Activated T-helper 2 cell treated with anti-CD3 and anti-CD28 coated beads, Interferon-gamma antibody, Interleukin-2, Interleukin-4, amounts not matched to agents 10 μg/mL and 5 μg/mL and 100 μg/mL, durations not matched to agents 14 hours and 24 hours and 36 hours (primary cell): ENCODE data around the gene NR3C2. TPM values are rescaled to one million over a fixed set of nuclear protein-coding genes. Genes with fewer than 3 reads are reported as not detected.

ENCODE experiments used
- DNase-seq: peaks from one replicate; pipeline ENCODE4 v3.0.0; 2021; ENCODE audit warnings: low spot score
- H3K27ac Mint-ChIP-seq: one replicate; pipeline ENCODE4 v1.8.0; 2021; ENCODE audit warnings: mixed read lengths
- H3K27me3 Mint-ChIP-seq: one replicate; pipeline ENCODE4 v1.8.0; 2021; ENCODE audit warnings: low read depth, mixed read lengths
- H3K36me3 Mint-ChIP-seq: one replicate; pipeline ENCODE4 v1.8.0; 2021; ENCODE audit warnings: low read depth, mixed read lengths
- H3K4me1 Mint-ChIP-seq: one replicate; pipeline ENCODE4 v1.8.0; 2021; ENCODE audit warnings: low read depth, mixed read lengths
- H3K4me3 Mint-ChIP-seq: one replicate; pipeline ENCODE4 v1.8.0; 2021; ENCODE audit warnings: low read depth, mild to moderate bottlenecking, moderate library complexity, mixed read lengths
- H3K9me3 Mint-ChIP-seq: one replicate; pipeline ENCODE4 v1.8.0; 2021; ENCODE audit warnings: mixed read lengths
- intact Hi-C: fragments of 100-400 bp; cut with micrococcal nuclease; formaldehyde crosslinking; loops from one replicate; pipeline ENCODE4 v1.15.1; 2023
- total RNA-seq: library from RNA; stranded (reverse); gene quantifications from 2 replicates; pipeline ENCODE4 v1.2.3, GENCODE V29; 2022

NR3C2 gene
- total RNA-seq, 1 donor from 2014 or later = 0.32 TPM

DNA sequence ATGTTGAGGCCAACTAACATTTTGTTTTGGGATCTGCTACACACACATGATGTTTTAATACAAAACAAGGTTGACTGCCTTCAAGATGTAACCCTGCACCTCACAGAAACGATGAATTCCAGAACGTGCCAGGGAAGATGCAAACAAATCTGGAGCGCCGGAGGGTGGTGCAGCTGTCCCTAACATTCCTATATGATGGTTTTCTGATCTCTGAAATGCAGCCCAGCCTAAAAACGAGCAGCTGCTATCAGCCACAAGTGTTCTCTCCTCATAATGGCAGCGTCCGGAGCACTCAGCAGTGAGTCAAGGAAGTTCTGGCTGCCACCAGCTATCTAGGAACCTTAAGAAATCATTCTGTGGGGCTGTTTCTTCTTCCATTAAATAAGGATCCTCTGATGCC lies 333.4 kb downstream of the NR3C2 start:
- Mint-ChIP-seq H3K9me3 (no peaks in the 10 kb centered on the region), H3K27ac (no peak overlapping the region), H3K4me3 (no peak overlapping the region), H3K27me3 (no peaks in the 10 kb centered on the region), H3K4me1 (peaks cover 5% of the 10 kb centered on the region), H3K36me3 (no peaks in the 10 kb centered on the region)
- DNase-seq = no peak
- intact Hi-C loops = no loop called here

DNA sequence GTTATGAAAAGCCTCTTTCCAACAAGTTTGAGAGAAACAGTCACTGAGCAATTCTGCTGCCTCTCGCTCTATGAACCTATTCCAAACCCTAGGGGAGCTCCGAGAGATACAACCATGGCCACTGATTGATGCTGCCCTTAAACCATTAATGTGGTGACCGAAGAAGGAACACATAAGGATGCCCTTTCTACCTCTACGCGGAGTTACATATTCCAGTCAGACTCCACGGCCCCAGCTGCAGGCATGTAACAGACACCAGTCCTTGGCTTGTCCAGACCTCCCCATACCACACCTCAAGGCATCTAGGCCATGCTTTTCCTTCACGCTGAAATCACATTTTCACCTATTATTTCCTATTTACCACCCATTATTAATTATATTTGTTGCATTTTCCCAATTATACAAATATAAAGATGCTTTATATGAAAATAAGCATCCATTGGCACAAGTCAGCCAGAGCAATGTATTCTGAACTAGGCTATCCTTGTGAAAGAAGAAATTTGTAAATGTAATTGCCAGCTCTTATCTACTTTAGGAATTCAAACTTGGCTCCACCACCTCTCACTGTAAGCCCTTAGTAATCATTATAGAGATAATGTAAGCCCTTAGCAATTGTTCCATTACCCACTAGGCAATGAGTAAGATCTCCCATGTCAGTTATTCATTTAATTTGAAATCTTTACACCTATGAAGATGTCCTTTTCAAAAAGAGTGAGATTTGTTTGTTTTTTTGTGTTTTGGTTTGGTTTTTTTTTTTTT lies 338.4 kb downstream of the NR3C2 start:
- H3K4me1 Mint-ChIP-seq = no peaks in the 10 kb centered on the region

DNA sequence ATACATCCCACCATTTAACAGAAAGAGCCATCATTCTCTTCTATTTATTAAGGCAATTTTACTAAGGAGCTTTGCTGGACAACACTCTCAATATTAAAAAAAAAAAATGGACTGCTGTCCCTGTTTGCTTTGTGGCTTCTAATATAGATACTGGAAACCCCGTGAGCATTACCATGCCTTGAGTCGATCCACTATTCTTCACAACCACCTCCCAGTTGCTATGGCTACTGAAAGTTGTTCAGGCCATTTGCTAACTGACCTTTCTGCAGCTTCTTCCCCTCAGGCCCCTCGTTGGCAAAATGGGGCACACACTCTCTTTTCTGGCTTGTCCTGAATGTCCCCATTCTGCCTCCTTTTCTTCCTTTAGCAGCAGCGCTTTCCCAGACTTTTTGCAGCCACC lies 340.4 kb downstream of the NR3C2 start:
- H3K36me3 Mint-ChIP-seq = no peaks in the 10 kb centered on the region
- no peaks in the 10 kb centered on the region for H3K4me1 Mint-ChIP-seq
- no peak overlapping the region for H3K4me3 Mint-ChIP-seq
- H3K27ac Mint-ChIP-seq = no peak overlapping the region
- no peaks in the 10 kb centered on the region for H3K9me3 Mint-ChIP-seq
- DNase-seq = no peak
- no peaks in the 10 kb centered on the region for H3K27me3 Mint-ChIP-seq
- intact Hi-C loops = no loop called here

More for the DNA sequence above, 338.4 kb downstream of the NR3C2 start:
- no peaks in the 10 kb centered on the region for H3K27me3 Mint-ChIP-seq
- intact Hi-C loops = no loop called here
- no peak overlapping the region for H3K4me3 Mint-ChIP-seq
- no peaks in the 10 kb centered on the region for H3K36me3 Mint-ChIP-seq
- no peak for DNase-seq
- no peak overlapping the region for H3K27ac Mint-ChIP-seq
- H3K9me3 Mint-ChIP-seq = no peaks in the 10 kb centered on the region

DNA sequence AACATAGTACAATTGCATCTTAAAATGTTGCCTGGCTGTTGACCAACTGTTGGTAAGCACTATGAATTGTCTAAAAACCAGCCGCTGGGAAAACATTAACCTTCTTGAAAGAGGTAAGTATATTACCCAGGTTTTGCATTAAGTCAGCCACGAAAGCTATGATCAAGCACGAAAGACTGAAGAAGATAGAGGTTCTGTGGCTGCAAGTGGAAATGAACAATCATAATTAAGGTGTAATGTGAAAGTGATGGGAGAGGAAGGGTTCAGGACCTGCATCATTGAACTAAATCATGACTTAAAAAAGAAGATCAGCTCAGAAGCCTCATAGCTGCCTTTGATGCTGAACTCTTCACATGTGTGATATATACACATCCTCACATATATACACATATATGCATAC lies 341.0 kb downstream of the NR3C2 start:
- Mint-ChIP-seq H3K4me3 (no peak overlapping the region), H3K36me3 (no peaks in the 10 kb centered on the region), H3K4me1 (no peaks in the 10 kb centered on the region), H3K27ac (no peak overlapping the region), H3K9me3 (no peaks in the 10 kb centered on the region), H3K27me3 (no peaks in the 10 kb centered on the region)
- DNase-seq = no peak
- intact Hi-C loops = no loop called here

DNA sequence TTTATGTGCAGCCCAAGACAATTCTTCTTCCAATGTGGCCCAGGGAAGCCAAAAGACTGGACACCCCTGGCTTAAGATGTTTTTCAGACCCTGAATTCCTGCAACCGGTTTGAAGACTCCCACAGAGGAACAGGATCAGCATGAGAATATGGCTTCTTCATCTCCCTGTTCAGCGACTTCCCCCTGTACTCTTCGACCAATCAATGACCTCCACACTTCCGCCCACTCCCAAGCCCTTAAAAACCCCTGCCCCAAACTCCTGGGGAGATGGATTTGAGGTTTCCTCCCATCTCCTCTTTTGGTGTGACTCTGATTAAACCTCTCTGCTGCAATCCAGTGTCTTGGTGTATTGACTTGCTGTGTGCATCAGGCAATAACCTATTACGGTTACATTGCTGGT lies 344.4 kb downstream of the NR3C2 start:
- Mint-ChIP-seq H3K4me3 (no peak overlapping the region), H3K27ac (no peak overlapping the region), H3K36me3 (no peaks in the 10 kb centered on the region), H3K27me3 (no peaks in the 10 kb centered on the region), H3K9me3 (no peaks in the 10 kb centered on the region), H3K4me1 (no peaks in the 10 kb centered on the region)
- intact Hi-C loops = no loop called here
- no peak for DNase-seq

DNA sequence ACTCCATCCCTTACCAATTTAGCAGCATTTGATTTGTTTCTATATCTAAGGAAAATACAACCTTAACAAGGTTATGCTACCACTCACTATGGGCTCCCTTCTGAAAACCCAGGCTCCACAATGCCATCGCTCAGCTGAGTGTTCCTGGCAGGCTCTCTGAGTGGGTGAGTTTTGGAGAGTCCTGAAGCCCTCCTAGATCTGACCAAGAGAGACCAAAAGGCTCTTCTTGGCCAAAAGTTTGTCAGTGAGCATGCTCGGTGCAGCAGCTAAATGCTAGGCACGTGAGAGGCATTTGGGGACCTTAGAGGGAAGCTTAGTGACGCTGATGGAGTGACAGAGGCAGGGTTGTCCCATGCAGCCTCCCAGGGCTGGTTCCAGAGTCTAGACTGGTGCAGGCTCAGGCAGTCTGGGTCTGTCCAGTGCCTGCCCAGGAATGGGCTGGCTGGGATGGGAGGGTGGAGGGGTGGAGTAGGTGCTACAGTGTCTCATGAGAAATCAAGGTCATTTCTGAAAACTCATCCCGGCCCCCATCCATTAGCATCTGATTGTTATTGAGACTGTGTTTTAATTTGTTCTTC lies 346.8 kb downstream of the NR3C2 start:
- Mint-ChIP-seq H3K36me3 (no peaks in the 10 kb centered on the region), H3K27me3 (no peaks in the 10 kb centered on the region), H3K9me3 (no peaks in the 10 kb centered on the region), H3K4me1 (no peaks in the 10 kb centered on the region), H3K4me3 (no peak overlapping the region), H3K27ac (no peak overlapping the region)
- DNase-seq = no peak
- intact Hi-C loops = no loop called here

DNA sequence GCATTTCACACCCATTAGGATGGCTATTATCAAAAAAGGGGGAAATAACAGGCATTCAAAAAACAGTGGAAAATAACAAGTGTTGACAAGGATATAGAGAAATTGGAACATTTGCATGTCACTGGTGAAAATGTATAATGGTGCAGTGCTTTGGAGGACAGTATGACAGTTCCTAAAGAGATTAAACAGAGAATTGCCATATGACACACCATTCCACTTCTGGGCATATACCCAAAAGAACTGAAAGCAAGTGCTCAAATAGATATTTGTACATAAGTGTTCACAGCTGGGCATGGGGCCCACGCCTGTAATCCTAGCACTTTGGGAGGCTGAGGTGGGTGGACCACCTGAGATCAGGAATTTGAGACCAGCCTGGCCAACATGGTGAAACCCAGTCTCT lies 348.1 kb downstream of the NR3C2 start:
- Mint-ChIP-seq H3K9me3 (no peaks in the 10 kb centered on the region), H3K4me1 (no peaks in the 10 kb centered on the region), H3K27ac (no peak overlapping the region), H3K36me3 (no peaks in the 10 kb centered on the region), H3K4me3 (no peak overlapping the region), H3K27me3 (no peaks in the 10 kb centered on the region)
- intact Hi-C loops = no loop called here
- DNase-seq = no peak

DNA sequence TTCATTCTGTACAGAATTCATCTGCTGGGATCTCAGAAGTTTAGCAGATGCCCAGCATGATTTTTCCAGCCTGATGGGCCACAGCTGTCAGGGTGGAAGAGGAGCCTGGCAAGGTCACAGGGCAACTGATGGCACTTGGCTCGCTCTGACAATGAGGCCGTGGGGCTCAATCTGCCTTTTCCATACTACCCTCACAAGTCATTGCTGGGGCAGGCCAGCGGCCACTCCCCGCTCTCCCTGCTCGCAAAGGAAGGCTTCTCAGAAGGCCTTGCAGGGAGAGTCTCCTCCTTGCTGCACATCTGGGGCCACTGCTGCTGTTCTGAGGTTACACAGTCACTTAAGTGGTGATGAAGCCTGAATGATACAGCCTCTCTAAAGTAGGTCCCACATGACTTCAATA lies 349.1 kb downstream of the NR3C2 start:
- Mint-ChIP-seq H3K4me1 (no peaks in the 10 kb centered on the region), H3K27me3 (no peaks in the 10 kb centered on the region), H3K27ac (no peak overlapping the region), H3K4me3 (no peak overlapping the region), H3K36me3 (no peaks in the 10 kb centered on the region), H3K9me3 (no peaks in the 10 kb centered on the region)
- intact Hi-C loops = no loop called here
- DNase-seq = no peak

DNA sequence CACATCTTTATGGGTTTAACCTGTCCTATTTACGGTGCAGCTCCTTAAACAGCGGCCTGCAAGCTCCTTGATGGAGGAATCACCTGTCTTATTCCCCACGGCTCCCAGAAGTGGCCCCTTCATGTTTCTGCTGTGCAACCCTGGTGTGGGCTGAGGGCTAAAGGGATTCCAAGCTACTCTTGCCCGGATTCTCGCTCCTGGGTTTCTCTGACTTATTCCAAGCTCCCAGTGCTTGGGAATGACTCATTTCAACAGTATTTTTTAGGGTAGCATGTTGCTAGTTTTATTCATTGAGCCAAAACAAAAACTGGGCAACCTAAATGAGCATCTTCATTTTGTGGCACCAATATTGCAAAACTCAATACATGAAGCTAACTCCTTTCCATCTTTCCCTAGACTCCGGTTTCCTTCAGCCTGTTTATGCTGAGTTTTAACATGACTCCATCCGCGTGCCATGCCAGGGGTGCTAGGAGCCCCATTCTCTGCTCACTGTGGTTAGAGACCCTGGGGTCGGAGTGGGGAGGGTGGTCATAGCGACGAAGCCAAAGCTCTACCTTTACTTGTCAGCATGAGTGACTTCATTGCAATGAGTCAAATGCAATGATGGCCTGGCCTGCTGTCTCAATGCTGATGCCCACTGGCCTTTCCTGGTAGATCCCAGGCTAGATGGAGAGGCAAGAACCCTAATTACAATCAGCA lies 349.7 kb downstream of the NR3C2 start:
- no peak overlapping the region for H3K27ac Mint-ChIP-seq
- no peak overlapping the region for H3K4me3 Mint-ChIP-seq
- no peaks in the 10 kb centered on the region for H3K27me3 Mint-ChIP-seq
- no peak for DNase-seq
- H3K9me3 Mint-ChIP-seq = no peaks in the 10 kb centered on the region
- intact Hi-C loops = no loop called here
- H3K4me1 Mint-ChIP-seq = no peaks in the 10 kb centered on the region
- no peaks in the 10 kb centered on the region for H3K36me3 Mint-ChIP-seq

DNA sequence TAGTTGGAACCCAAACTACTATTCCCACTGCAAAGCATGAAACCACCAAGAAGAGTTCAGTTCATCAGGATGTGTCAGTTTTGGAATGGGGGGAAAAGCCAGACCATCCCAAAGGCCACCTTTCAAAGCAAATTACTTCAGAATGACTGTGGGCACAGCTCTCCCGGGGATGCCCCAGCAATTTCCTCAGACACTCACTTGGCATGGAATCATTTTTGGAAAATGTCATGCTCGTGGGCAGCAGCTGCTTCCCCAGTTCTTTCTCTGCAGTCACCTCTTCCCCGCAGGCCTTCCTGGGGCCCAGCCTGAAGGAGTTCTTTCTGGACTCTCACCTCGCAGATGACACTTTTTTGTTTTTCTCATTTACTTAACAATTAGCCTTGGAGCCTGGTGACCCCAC lies 350.3 kb downstream of the NR3C2 start:
- Mint-ChIP-seq H3K4me3 (no peak overlapping the region), H3K36me3 (no peaks in the 10 kb centered on the region), H3K9me3 (no peaks in the 10 kb centered on the region), H3K4me1 (no peaks in the 10 kb centered on the region), H3K27me3 (no peaks in the 10 kb centered on the region), H3K27ac (no peak overlapping the region)
- intact Hi-C loops = no loop called here
- no peak for DNase-seq

DNA sequence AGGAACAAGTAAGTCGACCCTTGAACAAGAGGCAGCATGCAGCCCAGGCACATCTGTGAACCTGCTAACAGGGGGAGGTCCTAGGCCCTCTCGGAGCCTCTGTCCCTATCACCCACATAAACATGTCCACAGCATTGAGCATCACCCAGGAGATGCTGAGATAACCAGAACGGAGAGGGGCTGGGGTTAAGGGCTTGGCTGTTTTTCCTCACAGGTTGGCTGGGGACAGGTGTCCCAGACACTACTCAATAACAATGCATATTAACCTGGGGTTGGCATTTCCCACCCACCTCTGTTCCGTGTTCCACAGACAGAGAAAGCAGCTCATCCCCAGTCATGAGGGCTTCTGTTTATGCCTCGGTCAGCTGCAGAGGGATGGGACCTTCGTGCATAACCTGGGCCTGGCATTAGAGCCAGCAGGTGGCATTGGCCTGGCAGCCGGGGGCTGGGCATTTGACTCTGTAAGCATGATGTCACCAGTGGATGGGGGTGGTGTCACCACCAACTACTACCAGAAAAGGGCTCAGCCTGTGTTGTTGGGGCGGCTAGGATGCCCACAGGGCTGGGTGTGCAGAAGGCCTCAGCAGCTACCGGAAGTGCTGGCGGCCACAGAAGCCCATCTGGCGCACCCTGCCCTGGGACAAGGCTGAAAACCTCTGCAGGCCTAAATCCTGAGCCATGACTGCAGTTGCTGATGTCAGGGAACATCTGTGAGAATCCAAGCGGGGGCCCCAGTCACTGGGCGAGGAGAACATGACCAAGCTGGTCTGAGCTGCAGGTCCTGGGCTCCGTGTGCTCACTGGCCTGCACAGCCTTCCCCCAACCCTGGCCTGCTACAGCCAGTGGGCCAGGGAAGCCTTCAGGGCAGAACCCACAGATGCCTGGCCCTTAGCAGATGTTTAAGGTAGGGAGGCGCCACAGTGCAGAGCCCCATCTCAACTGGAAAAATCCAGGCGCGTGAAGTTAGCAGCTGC lies 351.4 kb downstream of the NR3C2 start:
- Mint-ChIP-seq H3K9me3 (no peaks in the 10 kb centered on the region), H3K4me3 (no peak overlapping the region), H3K27me3 (no peaks in the 10 kb centered on the region), H3K27ac (no peak overlapping the region), H3K4me1 (no peaks in the 10 kb centered on the region), H3K36me3 (no peaks in the 10 kb centered on the region)
- intact Hi-C loops = no loop called here
- no peak for DNase-seq

DNA sequence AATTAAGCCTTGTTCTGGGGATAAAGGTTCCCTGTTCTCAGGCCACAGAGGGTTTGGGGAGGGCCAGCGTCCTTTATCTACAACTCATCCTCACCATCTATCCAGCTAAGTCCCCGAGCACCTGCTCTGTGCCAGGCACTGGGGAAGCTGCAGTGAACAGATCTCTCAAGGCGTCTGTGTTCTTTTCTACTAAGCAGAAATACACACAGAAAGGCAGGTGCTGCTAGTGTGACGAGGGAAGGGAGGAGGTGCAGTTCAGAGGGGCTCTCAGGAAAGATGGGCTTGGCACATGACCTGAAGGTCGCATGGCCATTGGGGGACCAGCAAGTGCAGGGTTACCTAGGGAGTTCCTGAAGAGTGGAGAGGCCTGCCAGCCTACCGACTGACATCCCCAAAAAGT lies 352.2 kb downstream of the NR3C2 start:
- H3K4me3 Mint-ChIP-seq = no peak overlapping the region
- H3K9me3 Mint-ChIP-seq = peaks cover 7% of the 10 kb centered on the region
- H3K27me3 Mint-ChIP-seq = no peaks in the 10 kb centered on the region
- intact Hi-C loops = no loop called here
- H3K27ac Mint-ChIP-seq = no peak overlapping the region
- H3K4me1 Mint-ChIP-seq = no peaks in the 10 kb centered on the region
- H3K36me3 Mint-ChIP-seq = no peaks in the 10 kb centered on the region
- no peak for DNase-seq
